Mucosa of stomach (tissue), 1 donor: Measurements from ENCODE around the gene MYBPHL.

Source experiments
- H3K27me3 ChIP-seq: one replicate; pipeline ENCODE4 v1.7.0; 2013; ENCODE audit warnings: mild to moderate bottlenecking, low read length; ENCODE audit not compliant: control insufficient read depth, insufficient read depth
- H3K36me3 ChIP-seq: one replicate; pipeline ENCODE4 v1.7.0; 2013; ENCODE audit warnings: low read length; ENCODE audit not compliant: control insufficient read depth, insufficient read depth
- H3K4me1 ChIP-seq: one replicate; pipeline ENCODE4 v1.7.0; 2013; ENCODE audit warnings: mild to moderate bottlenecking, low read length; ENCODE audit not compliant: control insufficient read depth, insufficient read depth
- H3K4me3 ChIP-seq: one replicate; pipeline ENCODE4 v1.7.0; 2013; ENCODE audit warnings: low read length
- H3K9ac ChIP-seq: one replicate; pipeline ENCODE4 v1.7.0; 2013; ENCODE audit warnings: mild to moderate bottlenecking, low read length, moderate library complexity
- H3K9me3 ChIP-seq: one replicate; pipeline ENCODE4 v1.7.0; 2013; ENCODE audit warnings: mild to moderate bottlenecking, low read length, moderate library complexity; ENCODE audit not compliant: control insufficient read depth
- donor health status: Pancreatic carcinoma.

MYBPHL gene

GRCh38 chr1:109250454-109251276 is 56.1 kb downstream of the MYBPHL start:
- no peak overlapping the region for H3K9ac ChIP-seq
- H3K4me1 ChIP-seq, result peaks cover 27% of the 10 kb centered on the region
- H3K9me3 ChIP-seq, result no peaks in the 10 kb centered on the region
- H3K36me3 ChIP-seq, result no peaks in the 10 kb centered on the region
- H3K4me3 ChIP-seq, result no peak overlapping the region
- H3K27me3 ChIP-seq, result peaks cover 6% of the 10 kb centered on the region

- Histone ChIP-seq H3K4me1 (peaks cover 22% of the 10 kb centered on the region), H3K9me3 (no peaks in the 10 kb centered on the region), H3K27me3 (peaks cover 6% of the 10 kb centered on the region), H3K9ac (no peak overlapping the region), H3K4me3 (no peak overlapping the region), H3K36me3 (no peaks in the 10 kb centered on the region)
These were observed 57.0 kb downstream of the MYBPHL start for GRCh38 chr1:109249654-109250401.

DNA sequence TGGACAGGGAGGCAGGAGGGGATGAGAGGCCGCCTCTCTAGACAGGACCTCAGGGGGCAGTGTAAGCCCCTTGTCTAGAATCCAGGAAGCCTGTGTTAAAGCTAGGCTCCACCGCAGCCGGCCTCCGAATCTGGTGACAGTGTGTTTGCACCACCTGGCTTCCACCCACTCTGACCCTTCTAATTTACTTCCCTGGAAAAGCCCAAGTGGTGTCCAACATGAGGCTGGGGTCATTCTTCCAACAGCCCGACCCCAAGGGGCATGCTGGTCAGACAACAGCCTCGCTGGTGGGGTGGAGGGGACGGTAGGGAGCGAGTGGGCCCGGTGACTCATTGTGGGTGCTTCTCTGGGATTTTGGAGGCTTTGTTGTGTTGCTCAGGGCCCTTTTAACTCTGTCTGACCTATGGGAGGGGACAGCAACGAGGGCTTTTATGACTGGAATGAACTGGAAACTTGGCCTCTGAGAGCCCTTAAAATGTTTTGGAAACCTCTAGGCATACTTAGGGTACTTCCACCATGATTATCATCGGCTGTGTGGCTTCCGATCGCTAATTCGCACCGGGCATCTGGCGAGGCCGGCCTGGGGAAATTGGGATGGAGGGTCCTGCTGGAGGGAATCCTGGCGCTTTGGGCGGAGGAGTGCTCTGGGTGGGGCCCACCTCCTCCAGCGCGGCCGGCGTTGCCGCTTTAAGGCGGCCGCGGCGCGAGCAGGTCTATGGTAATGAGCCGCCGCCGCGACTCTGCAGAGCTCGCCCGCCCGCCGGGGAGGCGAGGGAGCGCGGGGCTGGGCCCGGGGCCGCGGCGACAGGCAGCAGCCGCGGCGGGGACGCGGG is 57.8 kb downstream of the MYBPHL start, which contains the start of gene CELSR2:
Gene CELSR2, plus strand, starts transcription at position 743 of the 833 bp plus-strand sequence. CDS start 541 bp downstream, outside the sequence.
- no peak within 1 kb of the TSS for H3K9ac ChIP-seq
- H3K9me3 ChIP-seq, result no peaks in the 10 kb centered on the region
- peaks cover 14% of the 10 kb centered on the region for H3K4me1 ChIP-seq
- H3K27me3 ChIP-seq, result peaks cover 6% of the 10 kb centered on the region
- H3K36me3 ChIP-seq, result no peaks in the 10 kb centered on the region
- no peak within 1 kb of the TSS for H3K4me3 ChIP-seq

DNA sequence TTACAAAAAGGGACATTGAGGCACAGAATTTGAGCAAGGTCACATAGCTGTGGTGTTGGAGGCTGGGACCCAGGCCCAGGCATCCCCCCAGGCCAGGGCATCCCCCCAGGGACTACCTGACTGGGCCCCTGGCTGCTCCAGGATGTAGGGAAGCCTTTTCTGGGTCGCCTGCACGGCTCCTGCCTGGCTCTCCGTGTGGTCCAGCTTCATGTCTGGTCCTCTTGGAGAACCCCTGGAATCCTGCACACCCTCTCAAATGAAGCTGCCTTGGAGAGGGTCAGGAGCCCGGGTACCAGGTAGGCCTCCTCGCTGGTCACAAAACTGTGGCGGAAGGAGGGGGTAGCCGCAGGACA is 58.4 kb downstream of the MYBPHL start:
- Histone ChIP-seq H3K4me3 (no peak overlapping the region), H3K9me3 (no peaks in the 10 kb centered on the region), H3K4me1 (peaks cover 9% of the 10 kb centered on the region), H3K9ac (no peak overlapping the region), H3K36me3 (no peaks in the 10 kb centered on the region), H3K27me3 (peaks cover 6% of the 10 kb centered on the region)

GRCh38 chr1:109247401-109248365 is 59.1 kb downstream of the MYBPHL start:
- Histone ChIP-seq H3K9ac (no peak overlapping the region), H3K27me3 (peaks cover 7% of the 10 kb centered on the region), H3K9me3 (no peaks in the 10 kb centered on the region), H3K4me1 (peaks cover 9% of the 10 kb centered on the region), H3K4me3 (no peak overlapping the region), H3K36me3 (no peaks in the 10 kb centered on the region)

- no peak overlapping the region for H3K4me3 ChIP-seq
- H3K9ac ChIP-seq, result no peak overlapping the region
- no peaks in the 10 kb centered on the region for H3K9me3 ChIP-seq
- peaks cover 22% of the 10 kb centered on the region for H3K27me3 ChIP-seq
- H3K36me3 ChIP-seq, result no peaks in the 10 kb centered on the region
- peaks cover 15% of the 10 kb centered on the region for H3K4me1 ChIP-seq
These were observed 60.7 kb downstream of the MYBPHL start for GRCh38 chr1:109246141-109246551.

DNA sequence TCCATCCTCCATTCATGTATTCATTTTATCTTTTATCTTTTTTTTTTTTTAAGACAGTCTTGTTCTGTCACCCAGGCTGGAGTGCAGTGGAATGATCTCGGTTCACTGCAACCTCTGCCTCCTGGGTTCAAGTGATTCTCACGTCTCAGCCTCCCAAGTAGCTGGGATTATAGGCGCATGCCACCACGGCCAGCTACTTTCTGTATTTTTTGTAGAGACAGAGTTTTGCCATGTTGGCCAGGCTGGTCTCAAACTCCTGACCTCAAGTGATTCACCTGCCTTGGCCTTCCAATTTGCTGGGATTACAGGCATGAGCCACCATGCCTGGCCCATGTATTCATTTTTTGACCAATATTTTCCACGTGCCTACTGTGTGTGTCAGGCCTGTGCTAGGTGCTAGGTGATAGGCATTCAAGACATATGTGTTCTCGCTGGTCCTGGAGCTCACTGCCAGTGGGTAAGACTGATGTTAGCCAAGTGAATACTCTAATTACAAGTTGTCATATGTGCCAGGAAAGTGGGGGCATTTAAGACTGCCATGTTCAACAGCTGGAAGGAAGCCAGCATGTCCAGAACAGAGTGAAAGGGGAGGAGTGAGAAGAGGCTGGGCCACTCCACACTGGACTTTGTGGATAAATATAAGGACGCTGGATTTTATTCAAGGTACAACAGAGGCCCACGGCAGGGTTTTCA is 62.8 kb downstream of the MYBPHL start:
- Histone ChIP-seq H3K9ac (no peak overlapping the region), H3K4me1 (peaks cover 24% of the 10 kb centered on the region), H3K9me3 (no peaks in the 10 kb centered on the region), H3K4me3 (no peak overlapping the region), H3K27me3 (peaks cover 16% of the 10 kb centered on the region), H3K36me3 (no peaks in the 10 kb centered on the region)

- Histone ChIP-seq H3K4me1 (peaks cover 22% of the 10 kb centered on the region), H3K27me3 (peaks cover 16% of the 10 kb centered on the region), H3K36me3 (no peaks in the 10 kb centered on the region), H3K9me3 (no peaks in the 10 kb centered on the region), H3K9ac (no peak overlapping the region), H3K4me3 (no peak overlapping the region)
These were observed 63.6 kb downstream of the MYBPHL start for GRCh38 chr1:109243221-109243620.

DNA sequence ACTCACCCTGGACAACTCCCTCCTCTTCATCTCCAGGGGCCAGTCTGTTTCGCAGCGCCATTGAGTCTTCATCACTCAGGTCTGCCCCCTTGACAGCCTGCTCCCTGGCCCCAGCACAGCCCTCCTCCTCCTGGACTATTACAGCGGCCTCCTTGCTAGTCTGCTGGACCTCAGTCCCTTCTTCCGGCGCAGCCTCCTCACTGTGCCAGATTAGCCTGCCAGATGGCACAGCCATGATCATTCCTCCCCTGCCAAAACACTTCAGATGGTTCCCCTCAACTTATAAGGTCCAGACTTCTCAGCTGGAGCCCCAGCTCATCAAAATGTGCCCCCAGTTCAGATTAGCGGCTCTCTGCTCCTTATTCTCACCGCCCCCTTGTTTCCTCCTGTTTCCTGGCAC is 64.4 kb downstream of the MYBPHL start:
- H3K4me1 ChIP-seq, result peaks cover 22% of the 10 kb centered on the region
- H3K9me3 ChIP-seq, result no peaks in the 10 kb centered on the region
- peaks cover 6% of the 10 kb centered on the region for H3K36me3 ChIP-seq
- peaks cover 16% of the 10 kb centered on the region for H3K27me3 ChIP-seq
- H3K9ac ChIP-seq, result no peak overlapping the region
- H3K4me3 ChIP-seq, result no peak overlapping the region
